Esophagus muscularis mucosa (tissue), 4 donors: Measurements from ENCODE around the gene TBC1D21. TPM values are rescaled to one million over a fixed set of nuclear protein-coding genes. Genes with fewer than 3 reads are reported as not detected.

Source experiments
- DNase-seq: peaks from one replicate; pipeline ENCODE4 v3.0.0-alpha.2; 2017; ENCODE audit errors: extremely low spot score
- H3K27ac ChIP-seq, 4 donors: fragments of 200-600 bp; sonication (generic); replicated peaks in 1 of 4; 1 replicate in 3 of 4; 2 replicates in 1 of 4; pipeline ENCODE4 v1.5.1; 2016 to 2019; ENCODE audit warnings: mild to moderate bottlenecking in 1 of 4
- H3K27me3 ChIP-seq, 4 donors: fragments of 200-600 bp; sonication (generic); one replicate each; pipeline versions ENCODE4 v1.5.1 to v1.6.0; 2016 to 2019
- H3K36me3 ChIP-seq, 4 donors: fragments of 200-600 bp; sonication (generic); one replicate each; pipeline ENCODE4 v1.5.1; 2016 to 2019
- H3K4me1 ChIP-seq, 4 donors: fragments of 200-600 bp; sonication (generic); one replicate each; pipeline ENCODE4 v1.5.1; 2016 to 2019
- H3K4me3 ChIP-seq, 4 donors: fragments of 200-600 bp; sonication (generic); 1 replicate in 2 of 4; 2 replicates in 2 of 4; pipeline ENCODE4 v1.5.1; 2016 to 2019; ENCODE audit warnings: mild to moderate bottlenecking in 4 of 4, moderate library complexity in 1 of 4
- H3K9me3 ChIP-seq, 4 donors: fragments of 200-600 bp; sonication (generic); 1 replicate in 3 of 4; 2 replicates in 1 of 4; pipeline ENCODE4 v1.5.1; 2016 to 2019
- EP300 ChIP-seq: sonication (generic); formaldehyde crosslinking; IDR thresholded peaks from one replicate; pipeline ENCODE4 v1.6.1; 2017; ENCODE audit warnings: antibody characterized with exemption
- POLR2A ChIP-seq: fragments of 450-650 bp; IDR thresholded peaks from one replicate; pipeline ENCODE4 v1.6.1; 2017; ENCODE audit warnings: antibody characterized with exemption, moderate library complexity, mild to moderate bottlenecking, low read depth
- POLR2AphosphoS5 ChIP-seq, 2 donors: sonication (generic); formaldehyde crosslinking; IDR thresholded peaks; one replicate each; pipeline ENCODE4 v1.6.1; 2017; ENCODE audit warnings: antibody characterized with exemption in 2 of 2
- WGBS: methylation state at CpG from one replicate; pipeline ENCODE4 v1.1.5; 2018; 5-methylcytosine and 5-hydroxymethylcytosine counted together
- intact Hi-C: fragments of 100-400 bp; cut with DNase I; formaldehyde crosslinking; loops from one replicate; pipeline ENCODE4 v1.15.1; 2023
- total RNA-seq, 4 donors: library from RNA; depleted of rRNA; stranded (reverse); fragments of >200 nt; gene quantifications; one replicate each; pipeline versions ENCODE4 v1.1.0 to v1.2.1, GENCODE V29; 2016
- TF ChIP-seq, protein P1 (sequence below), 3 experiments: fragments of 200-600 bp in 2 of 3; fragments of 450-650 bp in 1 of 3; sonication (generic) in 2 of 3; IDR thresholded peaks; one replicate each; pipeline ENCODE4 v1.5.1; 2017 to 2019; ENCODE audit warnings: antibody characterized with exemption in 3 of 3, mild to moderate bottlenecking in 2 of 3, moderate library complexity in 1 of 3

TBC1D21 gene, protein sequence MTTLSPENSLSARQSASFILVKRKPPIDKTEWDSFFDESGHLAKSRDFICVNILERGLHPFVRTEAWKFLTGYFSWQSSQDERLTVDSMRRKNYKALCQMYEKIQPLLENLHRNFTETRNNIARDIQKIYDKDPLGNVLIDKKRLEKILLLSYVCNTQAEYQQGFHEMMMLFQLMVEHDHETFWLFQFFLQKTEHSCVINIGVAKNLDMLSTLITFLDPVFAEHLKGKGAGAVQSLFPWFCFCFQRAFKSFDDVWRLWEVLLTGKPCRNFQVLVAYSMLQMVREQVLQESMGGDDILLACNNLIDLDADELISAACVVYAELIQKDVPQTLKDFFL
- not detected for total RNA-seq

DNA sequence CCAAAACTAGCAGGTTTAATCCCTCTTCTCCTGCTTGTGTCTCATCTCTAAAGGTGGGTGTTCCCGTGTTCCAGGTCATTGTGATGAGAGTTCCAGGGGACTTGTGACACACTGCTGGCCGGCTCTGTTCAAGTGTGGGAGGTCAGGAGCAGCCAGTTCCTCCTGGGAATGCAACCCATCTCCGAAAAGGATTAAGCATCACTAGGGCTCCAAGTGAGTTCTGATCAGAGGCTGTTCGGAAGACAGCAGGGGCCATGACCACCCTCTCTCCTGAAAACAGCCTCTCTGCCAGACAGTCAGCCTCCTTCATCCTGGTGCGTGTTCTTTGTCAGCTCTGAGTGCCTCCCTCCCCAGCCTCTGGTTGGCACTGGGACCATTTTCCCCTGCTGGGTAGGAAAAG, at the start of gene TBC1D21:
TBC1D21 (plus strand) TSS at position 109 of the 400 bp plus-strand sequence; CDS start at position 255, 146 bp downstream.
- 76% methylated on average over 5 of the region's 5 CpGs for WGBS
- peaks cover 0 to 6% (median 3%) of the 10 kb centered on the region in 4 donors for H3K4me1 ChIP-seq
- H3K27ac ChIP-seq: no peak within 1 kb of the TSS
- intact Hi-C loops: no loop called here
- H3K4me3 ChIP-seq: no peak within 1 kb of the TSS
- TF ChIP-seq POLR2A: no peak
- TF ChIP-seq EP300: no peak
- no peak for TF ChIP-seq POLR2AphosphoS5 (IDR thresholded peaks at IDR 0.05)
- TF ChIP-seq, protein P1, sequence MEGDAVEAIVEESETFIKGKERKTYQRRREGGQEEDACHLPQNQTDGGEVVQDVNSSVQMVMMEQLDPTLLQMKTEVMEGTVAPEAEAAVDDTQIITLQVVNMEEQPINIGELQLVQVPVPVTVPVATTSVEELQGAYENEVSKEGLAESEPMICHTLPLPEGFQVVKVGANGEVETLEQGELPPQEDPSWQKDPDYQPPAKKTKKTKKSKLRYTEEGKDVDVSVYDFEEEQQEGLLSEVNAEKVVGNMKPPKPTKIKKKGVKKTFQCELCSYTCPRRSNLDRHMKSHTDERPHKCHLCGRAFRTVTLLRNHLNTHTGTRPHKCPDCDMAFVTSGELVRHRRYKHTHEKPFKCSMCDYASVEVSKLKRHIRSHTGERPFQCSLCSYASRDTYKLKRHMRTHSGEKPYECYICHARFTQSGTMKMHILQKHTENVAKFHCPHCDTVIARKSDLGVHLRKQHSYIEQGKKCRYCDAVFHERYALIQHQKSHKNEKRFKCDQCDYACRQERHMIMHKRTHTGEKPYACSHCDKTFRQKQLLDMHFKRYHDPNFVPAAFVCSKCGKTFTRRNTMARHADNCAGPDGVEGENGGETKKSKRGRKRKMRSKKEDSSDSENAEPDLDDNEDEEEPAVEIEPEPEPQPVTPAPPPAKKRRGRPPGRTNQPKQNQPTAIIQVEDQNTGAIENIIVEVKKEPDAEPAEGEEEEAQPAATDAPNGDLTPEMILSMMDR (IDR thresholded peaks at IDR 0.05): no peak
- no peaks in the 10 kb centered on the region for H3K36me3 ChIP-seq
- peaks cover 0 to 3% (median 0%) of the 10 kb centered on the region in 4 donors for H3K9me3 ChIP-seq
- no peak for DNase-seq
- peaks cover 0 to 35% (median 0%) of the 10 kb centered on the region in 4 donors for H3K27me3 ChIP-seq

DNA sequence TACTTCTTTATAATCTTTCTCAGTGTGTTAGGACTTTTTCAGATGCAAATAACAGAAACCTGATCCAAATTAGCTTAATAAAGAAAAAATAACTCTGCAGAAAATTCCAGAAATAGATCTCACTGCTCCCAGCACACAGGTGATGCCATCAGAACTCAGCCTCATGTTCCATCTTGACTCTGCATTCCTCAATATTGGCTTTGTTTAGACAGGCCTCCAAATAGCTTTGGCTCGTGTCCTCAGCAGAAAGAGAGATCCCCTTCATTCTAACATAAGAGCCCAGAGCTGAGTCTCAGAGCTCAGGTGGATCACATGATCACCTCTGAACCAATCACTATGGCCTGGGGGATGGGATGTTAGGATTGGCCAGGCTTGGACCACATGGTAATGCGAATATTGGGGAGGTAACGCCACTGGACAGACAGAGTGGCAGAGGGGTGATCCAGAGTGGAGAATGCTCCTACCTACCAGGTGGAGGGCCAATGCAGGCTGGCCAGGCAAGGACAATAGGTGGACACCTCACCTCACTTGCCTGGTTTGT, 46.6 kb upstream of the TBC1D21 start:
- no peak for TF ChIP-seq EP300
- TF ChIP-seq POLR2A: no peak
- no peak for TF ChIP-seq POLR2AphosphoS5 (IDR thresholded peaks at IDR 0.05)
- TF ChIP-seq, protein P1 (IDR thresholded peaks at IDR 0.05): no peak
- intact Hi-C loops: no loop called here

DNA sequence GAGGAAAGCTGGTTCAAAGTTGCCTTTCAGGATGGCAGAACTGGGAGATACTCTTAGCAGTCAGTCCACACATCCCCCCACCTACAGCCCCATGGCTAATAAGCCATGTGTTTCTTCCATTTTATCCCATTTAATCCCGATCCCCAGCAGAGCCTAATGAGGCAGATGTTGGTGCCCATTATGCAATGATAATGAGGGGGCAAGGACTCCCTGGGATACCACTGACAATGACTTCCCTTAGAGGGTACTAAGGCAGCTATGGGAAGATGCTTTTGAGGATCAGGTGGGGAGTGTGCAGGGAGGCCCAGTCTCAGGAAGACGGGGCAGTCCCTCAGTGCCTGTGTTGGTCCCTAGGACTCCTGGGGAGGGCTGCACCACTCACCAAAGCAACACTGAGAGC, 43.8 kb upstream of the TBC1D21 start:
- Histone ChIP-seq H3K36me3 (no peaks in the 10 kb centered on the region), H3K27me3 (peaks cover 0 to 32% (median 0%) of the 10 kb centered on the region in 4 donors), H3K27ac (no peak overlapping the region), H3K4me3 (no peak overlapping the region), H3K4me1 (no peaks in the 10 kb centered on the region), H3K9me3 (no peaks in the 10 kb centered on the region)
- intact Hi-C loops: no loop called here
- TF ChIP-seq POLR2A (no peak), EP300 (no peak), POLR2AphosphoS5 (IDR thresholded peaks at IDR 0.05) (no peak)
- TF ChIP-seq, protein P1 (IDR thresholded peaks at IDR 0.05): no peak
- DNase-seq: no peak
- WGBS: 55% methylated on average over 2 of the region's 2 CpGs

More for the DNA sequence above, 46.6 kb upstream of the TBC1D21 start:
- no peak for DNase-seq
- Histone ChIP-seq H3K9me3 (no peaks in the 10 kb centered on the region), H3K4me1 (no peaks in the 10 kb centered on the region), H3K36me3 (no peaks in the 10 kb centered on the region), H3K4me3 (no peak overlapping the region), H3K27me3 (peaks cover 0 to 21% (median 0%) of the 10 kb centered on the region in 4 donors), H3K27ac (no peak overlapping the region)
- 61% methylated on average over 3 of the region's 3 CpGs for WGBS

DNA sequence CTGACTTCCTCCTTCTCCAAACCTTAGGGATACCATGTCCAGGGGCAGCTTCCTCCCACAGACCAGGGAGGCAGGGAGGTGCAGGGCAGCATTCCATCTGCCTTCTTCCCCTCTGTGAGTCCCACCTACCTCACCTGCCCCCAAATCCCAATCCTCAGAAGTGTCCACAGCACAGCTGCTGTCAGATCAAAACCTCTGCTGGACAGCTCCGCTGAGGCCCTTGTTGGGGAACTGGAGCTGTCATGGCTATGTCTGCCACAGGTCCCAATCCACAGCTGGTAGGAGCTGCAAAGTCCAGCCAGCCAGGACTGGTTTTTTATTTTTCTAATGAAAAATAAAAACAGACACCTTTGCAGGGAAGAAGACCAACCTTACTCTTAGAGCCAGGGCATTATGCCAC, 40.7 kb upstream of the TBC1D21 start:
- Histone ChIP-seq H3K27ac (no peak overlapping the region), H3K9me3 (no peaks in the 10 kb centered on the region), H3K4me1 (no peaks in the 10 kb centered on the region), H3K4me3 (no peak overlapping the region), H3K27me3 (peaks cover 0 to 37% (median 0%) of the 10 kb centered on the region in 4 donors), H3K36me3 (no peaks in the 10 kb centered on the region)
- DNase-seq: no peak
- intact Hi-C loops: no loop called here
- no CpG with 5 or more reads among the region's 1 CpG for WGBS
- TF ChIP-seq POLR2A (no peak), POLR2AphosphoS5 (IDR thresholded peaks at IDR 0.05) (no peak), EP300 (no peak)
- TF ChIP-seq, protein P1 (IDR thresholded peaks at IDR 0.05): no peak
